Inflammatory macrophage treated with lipopolysaccharide for 4 hours (primary cell): Measurements from ENCODE around the gene SLC7A6OS.
A peak's percentile ranks its signal among the peaks of the same experiment; 100 is the strongest.
"Not testable (repeated sequence)": the region's sequence is repeated elsewhere in the genome, so short reads cannot be mapped to it uniquely, and the experiment has no call there.

ENCODE experiments used
- DNase-seq: peaks from one replicate; pipeline ENCODE4 v3.0.0-alpha.2; 2020

Gene SLC7A6OS

GRCh38 chr16:68297908-68298307 lies 12.8 kb downstream of the SLC7A6OS start:
- no peak for DNase-seq

GRCh38 chr16:68296693-68297092 lies 14.1 kb downstream of the SLC7A6OS start:
- DNase-seq, result peak; percentile 47

- DNase-seq, result no peak
Measured at GRCh38 chr16:68296291-68296690, 14.5 kb downstream of the SLC7A6OS start.

GRCh38 chr16:68292425-68292824 lies 18.3 kb downstream of the SLC7A6OS start:
- no peak for DNase-seq

- DNase-seq, result peak; percentile 48
Measured at GRCh38 chr16:68291227-68291626, 19.5 kb downstream of the SLC7A6OS start.

- no peak for DNase-seq
Measured at GRCh38 chr16:68290450-68290849, 20.3 kb downstream of the SLC7A6OS start.

- peak; percentile 66 for DNase-seq
Measured at GRCh38 chr16:68289621-68290329, 21.0 kb downstream of the SLC7A6OS start.

- no peak for DNase-seq
Measured at GRCh38 chr16:68289202-68289601, 21.5 kb downstream of the SLC7A6OS start.

GRCh38 chr16:68288796-68289195 lies 21.9 kb downstream of the SLC7A6OS start:
- not testable (repeated sequence) for DNase-seq

- DNase-seq, result no peak
Measured at GRCh38 chr16:68288252-68288650, 22.5 kb downstream of the SLC7A6OS start.

- DNase-seq, result peak; percentile 50
Measured at GRCh38 chr16:68287276-68288251, 23.2 kb downstream of the SLC7A6OS start.

- peak; percentile 38 for DNase-seq
Measured at GRCh38 chr16:68286153-68287074, 24.3 kb downstream of the SLC7A6OS start.

- no peak for DNase-seq
Measured at GRCh38 chr16:68285683-68286082, 25.1 kb downstream of the SLC7A6OS start.

- DNase-seq, result peak; percentile 68
Measured at GRCh38 chr16:68284847-68285246, 25.9 kb downstream of the SLC7A6OS start.

GRCh38 chr16:68283801-68284598 lies 26.7 kb downstream of the SLC7A6OS start:
- no peak for DNase-seq

GRCh38 chr16:68283346-68283745 lies 27.4 kb downstream of the SLC7A6OS start:
- DNase-seq, result peak; percentile 42

GRCh38 chr16:68282064-68282452 lies 28.7 kb downstream of the SLC7A6OS start:
- no peak for DNase-seq

- DNase-seq, result no peak
Measured at GRCh38 chr16:68281368-68282063, 29.2 kb downstream of the SLC7A6OS start.

- DNase-seq, result peak; percentile 43
Measured at GRCh38 chr16:68279726-68280558, 30.8 kb downstream of the SLC7A6OS start.

GRCh38 chr16:68276223-68276622 lies 34.5 kb downstream of the SLC7A6OS start:
- no peak for DNase-seq
